EH (cell line): Measurements from ENCODE around the gene ACADSB.

Source experiments
- DNase-seq: peaks from one replicate; pipeline ENCODE4 v3.0.0-alpha.2; 2015; ENCODE audit warnings: low read depth

ACADSB gene

GRCh38 chr10:123100030-123100762, 91.4 kb downstream of the ACADSB start:
- no peak for DNase-seq

GRCh38 chr10:123101872-123102271, 93.1 kb downstream of the ACADSB start:
- DNase-seq: no peak

- no peak for DNase-seq
These were observed 93.9 kb downstream of the ACADSB start for GRCh38 chr10:123102673-123103072.

- no peak for DNase-seq
These were observed 95.1 kb downstream of the ACADSB start for GRCh38 chr10:123103944-123104343.
